Non-pigmented ciliary epithelial cell (primary cell): Measurements from ENCODE around the gene NOD1.
"Not testable (repeated sequence)": the region's sequence is repeated elsewhere in the genome, so short reads cannot be mapped to it uniquely, and the experiment has no call there.

Source experiments
- DNase-seq: peaks from one replicate; pipeline ENCODE4 v3.0.0-alpha.2; 2010; ENCODE audit warnings: low read depth

The NOD1 gene

GRCh38 chr7:30478349-30479201 lies at the start of gene NOD1:
Gene NOD1, minus strand, starts transcription at chr7:30478784. Its CDS starts 21,863 bp downstream, at chr7:30456921.
- no peak for DNase-seq

GRCh38 chr7:30527297-30527696 lies 48.7 kb upstream of the NOD1 start:
- not testable (repeated sequence) for DNase-seq

- DNase-seq = no peak
Observed at GRCh38 chr7:30526163-30526562, 47.6 kb upstream of the NOD1 start.

GRCh38 chr7:30525429-30525828 lies 46.8 kb upstream of the NOD1 start:
- no peak for DNase-seq

- no peak for DNase-seq
Observed at GRCh38 chr7:30524545-30524944, 46.0 kb upstream of the NOD1 start.

- DNase-seq = no peak
Observed at GRCh38 chr7:30523466-30523865, 44.9 kb upstream of the NOD1 start.

GRCh38 chr7:30522159-30522558 lies 43.6 kb upstream of the NOD1 start:
- DNase-seq = no peak

GRCh38 chr7:30521532-30521931 lies 42.9 kb upstream of the NOD1 start:
- no peak for DNase-seq

GRCh38 chr7:30519122-30519521 lies 40.5 kb upstream of the NOD1 start:
- DNase-seq = no peak

- no peak for DNase-seq
Observed at GRCh38 chr7:30515761-30516160, 37.2 kb upstream of the NOD1 start.

GRCh38 chr7:30514776-30515175 lies 36.2 kb upstream of the NOD1 start:
- no peak for DNase-seq

GRCh38 chr7:30514177-30514576 lies 35.6 kb upstream of the NOD1 start:
- no peak for DNase-seq

GRCh38 chr7:30513762-30514161 lies 35.2 kb upstream of the NOD1 start:
- DNase-seq = no peak

- no peak for DNase-seq
Observed at GRCh38 chr7:30511973-30512662, 33.5 kb upstream of the NOD1 start.

- DNase-seq = no peak
Observed at GRCh38 chr7:30511494-30511893, 32.9 kb upstream of the NOD1 start.

- no peak for DNase-seq
Observed at GRCh38 chr7:30510124-30511075, 31.8 kb upstream of the NOD1 start.

GRCh38 chr7:30509171-30509857 lies 30.7 kb upstream of the NOD1 start:
- DNase-seq = not testable (repeated sequence)

GRCh38 chr7:30507346-30507900 lies 28.8 kb upstream of the NOD1 start:
- DNase-seq = not testable (repeated sequence)

GRCh38 chr7:30505174-30505697 lies 26.7 kb upstream of the NOD1 start:
- no peak for DNase-seq

GRCh38 chr7:30504301-30505173 lies 26.0 kb upstream of the NOD1 start, which contains the start of gene GGCT:
Gene GGCT, minus strand, starts transcription at chr7:30504829. Its CDS starts 120 bp downstream, at chr7:30504709.
- peak; percentile 92 for DNase-seq
